Fibroblast of skin of left quadriceps (primary cell): ENCODE measurements around the gene APC2.
"Not testable (repeated sequence)": the region's sequence is repeated elsewhere in the genome, so short reads cannot be mapped to it uniquely, and the experiment has no call there.

Experiments used
- DNase-seq, 2 experiments: peaks; one replicate each; pipeline ENCODE4 v3.0.0-alpha.2; 2013; ENCODE audit warnings: low read depth in 2 of 2

The APC2 gene

DNA sequence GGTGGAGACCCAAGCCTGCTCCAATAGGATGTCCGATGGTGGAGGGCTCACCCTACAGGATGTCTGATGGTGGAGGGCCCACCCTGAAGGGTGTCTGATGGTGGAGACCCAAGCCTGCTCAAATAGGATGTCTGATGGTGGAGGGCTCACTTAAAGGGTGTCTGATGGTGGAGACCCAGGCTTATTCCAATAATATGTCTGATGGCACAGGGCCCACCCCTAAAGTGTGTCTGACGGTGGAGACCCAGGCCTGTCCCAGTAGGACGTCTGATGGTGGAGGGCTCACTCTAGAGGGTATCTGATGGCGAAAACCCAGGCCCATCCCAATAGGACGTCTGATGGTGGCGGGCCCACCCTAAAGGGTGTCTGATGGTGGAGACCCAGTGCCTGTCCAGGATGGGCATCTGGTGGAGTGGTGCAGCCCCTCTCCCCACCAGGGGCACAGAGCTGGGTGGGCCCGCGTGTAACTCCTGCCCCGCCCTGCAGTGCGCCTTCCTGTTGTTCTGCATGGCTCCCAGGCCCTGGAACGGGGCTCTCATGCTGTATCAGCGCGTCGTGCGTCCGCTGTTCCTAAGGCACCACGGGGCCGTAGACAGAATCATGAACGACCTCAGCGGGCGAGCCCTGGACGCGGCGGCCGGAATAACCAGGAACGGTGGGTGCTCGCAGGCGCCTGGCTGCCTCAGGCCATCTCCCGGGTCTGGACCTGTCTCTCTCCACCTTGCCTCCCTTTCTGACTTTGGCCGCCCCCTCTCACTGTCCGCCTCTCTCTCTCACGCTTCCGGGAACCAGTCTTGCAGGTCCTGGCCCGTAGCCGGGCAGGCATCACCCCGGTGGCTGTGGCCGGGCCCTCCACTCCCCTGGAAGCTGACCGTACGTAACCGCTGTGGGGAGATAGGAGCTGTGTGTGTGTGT, 46.1 kb downstream of the APC2 start:
- no peak for DNase-seq

DNA sequence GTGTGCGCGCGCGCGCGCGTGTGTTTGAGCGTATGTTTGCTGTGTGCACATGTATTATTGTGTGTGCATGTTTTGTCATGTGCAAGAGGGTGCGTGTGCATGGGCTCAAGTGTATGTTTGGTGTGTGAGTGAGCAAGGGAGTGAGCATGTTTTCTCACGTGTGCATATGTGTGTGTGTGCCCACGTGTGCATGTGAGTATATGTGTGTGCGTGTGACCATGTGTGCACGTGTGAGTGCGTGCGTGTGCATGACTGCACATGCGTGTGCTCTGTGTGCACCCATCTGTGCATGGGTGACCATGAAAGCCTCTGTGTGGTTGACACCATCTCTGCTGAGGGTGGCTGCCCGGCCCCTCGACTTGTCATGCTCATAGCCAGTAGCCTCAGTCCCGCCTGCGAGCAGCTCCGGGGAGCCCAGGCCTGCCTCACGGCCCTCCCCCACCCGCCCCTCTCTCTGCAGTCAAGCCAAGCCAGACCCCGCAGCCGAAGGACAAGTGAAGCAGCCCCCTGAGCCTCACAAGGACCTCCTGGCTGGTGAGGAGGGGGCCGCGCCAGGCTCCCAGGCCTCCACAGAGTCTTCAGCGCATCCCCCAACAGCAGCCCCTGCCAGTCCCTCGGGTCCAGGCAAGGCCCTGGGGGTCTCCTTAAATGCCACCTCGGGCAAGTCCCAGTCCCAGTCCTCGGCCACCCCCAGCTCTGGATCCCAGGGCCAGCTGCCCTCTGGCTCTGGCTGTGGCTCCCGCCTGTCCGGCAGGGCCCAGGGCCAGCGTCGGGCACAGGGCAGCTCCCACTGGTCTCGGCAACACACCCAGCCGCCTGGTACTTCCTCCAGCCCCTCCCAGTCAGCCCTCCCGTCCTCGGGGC, 47.0 kb downstream of the APC2 start:
- DNase-seq, result no peak

DNA sequence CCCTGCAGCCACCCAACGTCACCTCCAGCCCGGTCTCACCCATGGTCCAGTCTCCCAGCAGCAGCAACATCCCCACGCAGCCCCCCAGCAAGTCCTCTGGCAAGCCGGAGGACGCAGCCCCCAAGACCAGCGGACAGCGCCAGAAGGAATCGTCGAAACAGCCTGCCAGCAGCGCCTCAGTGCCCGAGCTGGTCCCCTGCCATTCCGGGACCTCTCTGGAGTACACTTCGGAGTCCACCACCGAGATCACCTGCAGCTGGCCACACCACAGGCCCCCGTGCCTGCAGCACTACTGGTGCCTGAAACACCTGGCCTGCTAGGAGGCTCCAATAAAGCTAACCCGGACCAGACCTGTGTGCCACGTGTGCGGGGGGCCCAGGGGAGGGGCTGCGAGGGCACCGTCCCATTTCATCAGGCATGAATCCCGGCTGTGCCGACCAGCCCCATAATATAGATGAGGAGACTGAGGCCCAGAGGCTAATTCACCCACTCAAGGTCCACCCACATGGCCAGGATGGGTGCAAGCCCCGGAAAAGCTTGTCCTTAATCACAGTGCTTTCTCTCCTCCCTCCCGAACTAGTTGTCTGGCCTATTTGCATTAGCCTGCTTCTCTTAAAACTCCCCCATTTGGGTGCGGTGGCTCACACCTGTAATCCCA, 47.8 kb downstream of the APC2 start:
- DNase-seq, result no peak

DNA sequence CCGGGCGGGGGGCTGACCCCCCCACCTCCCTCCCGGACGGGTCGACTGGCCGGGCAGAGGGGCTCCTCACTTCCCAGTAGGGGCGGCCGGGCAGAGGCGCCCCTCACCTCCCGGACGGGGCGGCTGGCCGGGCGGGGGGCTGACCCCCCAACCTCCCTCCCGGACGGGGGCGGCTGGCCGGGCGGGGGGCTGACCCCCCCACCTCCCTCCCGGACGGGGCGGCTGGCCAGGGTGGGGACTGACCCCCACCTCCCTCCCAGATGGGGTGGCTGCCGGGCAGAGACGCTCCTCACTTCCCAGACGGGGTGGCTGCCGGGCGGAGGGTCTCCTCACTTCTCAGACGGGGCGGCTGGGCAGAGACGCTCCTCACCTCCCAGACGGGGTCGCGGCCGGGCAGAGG, 49.3 kb downstream of the APC2 start:
- not testable (repeated sequence) for DNase-seq

DNA sequence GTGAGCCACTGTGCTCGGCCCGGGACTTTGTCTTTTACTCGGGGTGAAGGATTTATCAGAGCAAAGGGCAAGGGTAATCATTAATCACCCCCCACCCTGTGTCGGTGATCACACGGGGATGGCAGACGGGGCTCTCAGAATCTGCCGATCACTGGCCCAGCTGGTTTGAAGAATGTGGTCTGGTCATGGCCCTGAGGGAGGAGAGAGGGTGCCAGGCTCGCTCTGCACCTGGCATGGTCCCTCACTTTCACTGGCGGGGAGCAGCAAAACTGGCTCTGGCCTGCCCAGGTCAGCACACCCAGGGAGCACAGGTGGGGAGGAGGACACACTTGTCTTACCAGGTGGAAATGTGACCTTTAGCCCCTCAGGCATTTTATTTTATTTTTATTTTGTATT, 51.3 kb downstream of the APC2 start:
- DNase-seq, result no peak

DNA sequence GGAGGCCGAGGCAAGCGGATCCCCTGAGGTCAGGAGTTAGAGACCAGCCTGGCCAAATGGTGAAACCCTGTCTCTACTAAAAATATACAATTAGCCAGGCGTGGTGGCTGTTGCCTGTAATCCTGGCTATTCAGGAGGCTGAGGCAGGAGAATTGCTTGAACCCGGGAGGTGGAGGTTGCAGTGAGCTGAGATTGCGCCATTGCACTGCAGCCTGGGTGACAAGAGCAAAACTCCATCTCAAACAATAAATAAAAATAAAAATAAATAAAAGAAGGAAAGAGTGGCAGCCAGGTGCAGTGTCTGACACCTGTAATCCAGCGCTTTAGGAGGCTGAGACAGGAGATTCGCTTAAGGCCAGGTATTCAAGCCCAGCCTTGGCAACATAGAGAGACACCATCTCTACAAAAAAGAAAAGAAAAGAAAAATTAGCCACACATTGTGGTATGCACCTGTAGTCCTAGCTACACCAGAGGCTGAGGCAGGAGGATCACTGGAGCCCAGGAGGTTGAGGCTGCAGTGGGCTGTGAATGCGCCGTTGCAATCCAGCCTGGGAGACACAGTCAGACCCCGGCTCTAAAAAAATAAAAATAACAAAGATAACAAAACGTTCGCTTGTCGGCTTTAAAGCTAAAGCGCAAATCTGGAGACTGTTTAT, 52.6 kb downstream of the APC2 start:
- no peak for DNase-seq

DNA sequence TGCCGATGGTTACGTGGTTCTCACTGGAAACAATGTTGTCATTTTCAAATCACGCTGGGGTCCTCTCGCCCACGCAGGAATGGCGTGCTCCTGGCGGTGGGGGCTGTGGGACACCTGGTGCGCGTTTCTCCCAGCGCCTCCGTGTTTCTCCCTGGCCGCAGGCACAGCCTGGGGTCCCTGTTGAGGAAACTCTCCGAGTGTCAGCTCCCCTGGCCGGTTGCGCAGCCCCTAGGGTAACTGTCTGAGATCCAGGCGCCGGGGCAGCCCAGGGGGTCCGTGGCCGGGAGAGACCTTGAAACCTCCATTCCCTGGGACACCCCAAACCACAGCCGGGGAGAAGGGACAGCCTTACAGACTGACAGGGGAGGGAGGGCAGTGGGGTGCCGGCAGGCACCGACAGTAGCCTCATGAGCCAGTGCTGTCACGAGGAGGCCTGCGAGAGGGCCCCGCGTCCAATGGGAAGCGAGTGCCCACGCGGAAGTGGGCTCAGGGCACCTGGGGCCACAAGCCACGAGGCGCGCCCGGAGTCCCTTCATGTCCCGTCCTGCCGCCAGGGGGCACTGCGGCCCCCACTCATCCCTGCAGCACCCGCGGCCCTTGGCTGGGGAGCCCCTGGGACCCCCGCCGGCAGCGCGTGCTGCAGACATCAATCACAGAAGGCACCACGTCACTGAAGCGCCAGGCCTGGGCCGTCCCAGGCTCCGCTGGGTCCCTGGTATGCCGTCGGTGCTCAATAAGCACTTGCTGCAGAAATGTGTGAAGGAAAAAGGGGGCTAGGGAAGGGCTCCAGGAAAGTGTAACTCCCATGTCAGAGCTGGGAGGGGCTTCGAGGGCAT, 53.4 kb downstream of the APC2 start:
- DNase-seq, result no peak

DNA sequence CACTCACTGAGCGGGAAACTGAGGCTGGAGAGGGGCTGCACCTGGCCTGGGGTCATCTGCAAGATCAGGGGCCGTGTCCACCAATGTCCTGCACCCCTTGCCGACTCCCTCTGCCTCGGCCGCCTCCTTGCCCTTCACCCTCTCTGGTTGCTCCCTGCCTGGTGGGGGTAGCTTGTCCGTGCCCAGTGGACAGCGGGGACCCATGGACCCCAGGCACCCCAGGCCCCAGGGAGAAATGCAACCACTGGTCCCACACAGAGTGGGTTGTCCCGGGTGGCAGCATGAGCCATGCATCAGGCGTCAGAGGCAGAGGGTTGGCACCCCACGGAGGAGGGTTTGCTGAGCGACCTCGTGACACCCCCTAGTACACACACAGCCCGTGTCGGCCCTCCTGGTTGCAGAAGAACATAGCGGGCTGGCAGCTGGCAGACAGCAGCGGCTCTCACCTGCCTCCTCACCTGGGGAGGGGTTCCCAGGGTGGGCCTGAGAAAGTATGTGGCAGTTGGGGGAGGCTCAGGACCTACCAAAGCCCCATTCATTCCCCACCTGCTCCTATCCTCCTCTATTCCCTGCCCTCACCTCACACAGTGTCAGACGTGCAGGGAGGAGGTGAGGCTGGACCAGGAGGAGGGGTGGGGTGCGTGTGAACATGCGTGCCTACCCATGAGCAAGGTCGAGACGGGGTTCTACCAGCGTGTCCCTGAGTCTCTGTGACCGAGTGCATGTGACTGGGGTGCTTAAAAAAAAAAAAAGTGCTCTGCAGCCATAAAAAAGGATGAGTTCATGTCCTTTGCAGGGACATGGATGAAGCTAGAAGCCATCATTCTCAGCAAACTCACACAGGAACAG, 54.2 kb downstream of the APC2 start:
- DNase-seq, result no peak

DNA sequence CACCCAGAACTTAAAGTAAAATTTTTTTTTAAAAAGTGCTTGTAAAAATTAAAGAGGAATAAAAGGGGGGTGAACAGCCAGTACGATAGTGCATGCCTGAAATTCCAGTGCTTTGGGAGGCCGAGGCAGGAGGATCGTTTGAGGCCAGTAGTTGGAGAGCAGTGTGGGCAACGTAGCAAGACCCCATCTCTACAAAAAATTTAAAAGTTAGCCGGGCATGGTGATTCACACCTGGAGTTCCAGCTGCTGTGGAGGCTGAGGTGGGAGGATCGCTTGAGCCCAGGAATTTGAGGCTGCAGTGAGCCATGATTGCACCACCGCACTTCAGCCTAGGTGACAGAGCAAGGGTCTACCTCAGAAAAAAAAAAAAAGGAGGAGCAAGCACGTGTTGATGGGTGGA, 55.1 kb downstream of the APC2 start:
- DNase-seq, result no peak

DNA sequence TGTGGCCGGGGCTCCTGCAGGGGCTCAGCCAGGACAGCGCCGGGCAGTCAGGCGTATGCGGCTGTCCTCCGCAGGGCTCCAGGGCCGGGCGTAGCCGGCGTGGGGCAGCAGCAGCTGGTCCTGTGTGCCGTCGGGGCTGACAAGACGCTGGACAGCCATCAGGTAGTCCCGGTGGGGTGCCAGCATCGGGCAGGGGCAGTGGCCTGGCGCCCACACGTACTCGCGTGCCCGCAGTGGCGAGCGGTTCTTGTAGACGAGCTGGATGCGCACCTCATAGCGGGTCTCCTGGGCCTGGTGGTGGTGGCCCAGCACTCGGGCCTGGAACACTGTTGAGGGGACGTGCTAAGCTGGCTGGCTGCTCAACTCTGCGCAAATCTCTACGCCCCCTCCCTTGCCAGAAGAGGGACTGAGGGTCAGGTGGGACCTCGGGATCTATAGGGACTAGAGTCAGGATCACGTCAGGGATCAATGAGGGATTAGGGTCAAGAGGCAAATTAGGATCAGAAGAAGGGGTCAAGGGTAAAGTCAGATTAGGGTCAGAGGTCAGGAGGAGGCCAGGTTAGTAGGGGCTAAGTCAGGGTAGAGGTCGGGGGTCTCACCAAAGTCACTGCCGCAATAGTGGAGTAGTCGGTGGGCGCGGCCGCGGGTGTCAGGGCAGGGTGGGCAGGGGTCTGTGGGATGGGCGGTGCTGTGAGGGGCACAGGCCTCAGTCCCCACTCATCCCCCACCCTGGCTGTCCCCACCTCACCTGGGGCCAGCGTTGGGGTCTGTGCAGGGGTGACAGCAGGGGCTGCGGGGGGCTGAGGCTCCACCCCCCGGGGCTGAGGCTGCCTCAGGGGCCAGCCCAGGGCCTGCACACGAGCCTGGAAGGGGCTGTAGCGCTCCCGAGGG, 56.3 kb downstream of the APC2 start:
- DNase-seq, result no peak

DNA sequence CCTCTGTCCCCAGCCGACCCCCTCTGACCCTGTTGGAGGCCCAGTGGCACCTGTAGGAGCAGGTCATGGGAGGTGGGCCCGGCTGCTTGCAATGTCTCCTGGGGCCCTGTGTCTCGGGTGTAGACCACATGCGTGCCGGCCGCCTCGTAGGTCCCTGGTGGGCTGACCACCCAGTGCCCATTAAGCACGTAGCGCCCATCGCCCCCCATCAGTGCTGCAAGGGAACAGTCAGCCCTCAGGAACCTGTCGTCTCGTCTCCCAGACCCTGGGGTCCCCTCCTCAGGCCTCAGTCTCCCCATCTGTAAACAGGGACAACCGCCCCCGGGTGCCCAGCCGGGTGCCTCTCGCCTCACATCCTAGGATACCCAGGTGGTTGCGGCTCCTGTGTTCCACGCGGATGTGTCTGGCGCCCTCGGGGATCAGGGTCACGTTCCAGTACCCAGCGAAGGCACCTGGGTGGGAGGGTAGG, 57.3 kb downstream of the APC2 start:
- DNase-seq, result no peak

DNA sequence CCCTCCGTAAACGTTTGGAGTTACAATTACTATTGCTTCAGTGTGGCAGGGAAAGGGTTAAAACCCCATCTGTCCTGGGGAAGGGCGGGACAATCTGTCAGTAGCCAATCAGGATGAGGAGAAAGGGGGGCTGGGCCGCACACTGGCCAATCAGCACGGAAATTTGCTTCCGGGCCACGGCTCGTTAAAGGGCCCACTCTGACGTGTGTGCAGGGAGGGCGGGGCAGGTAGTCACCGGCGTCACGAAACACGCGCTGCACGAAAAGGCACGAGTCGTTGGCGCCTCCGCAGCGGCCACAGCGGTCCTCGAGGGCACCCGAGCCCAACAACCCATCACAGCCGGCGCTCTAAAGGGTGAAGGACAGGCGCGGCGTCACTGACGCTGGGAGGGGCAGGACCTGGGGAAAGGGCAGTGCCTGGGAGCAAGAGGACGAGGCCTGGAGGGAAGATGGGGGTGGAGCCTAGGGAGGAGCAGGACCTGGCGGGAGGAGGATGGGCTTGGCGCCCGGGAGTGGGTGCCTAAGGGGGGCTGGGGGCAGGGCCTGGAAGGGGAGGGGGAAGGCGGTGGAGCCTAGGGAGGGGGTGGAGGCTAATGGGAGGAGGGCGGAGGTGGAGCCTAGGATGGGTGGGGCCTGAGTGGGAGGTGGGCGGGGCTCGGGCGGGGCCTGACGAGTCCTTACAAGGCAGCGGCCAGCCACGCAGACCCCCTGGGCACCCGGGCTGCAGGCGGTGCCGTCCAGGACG, 58.0 kb downstream of the APC2 start:
- peak; percentile 92 to 93 for DNase-seq

DNA sequence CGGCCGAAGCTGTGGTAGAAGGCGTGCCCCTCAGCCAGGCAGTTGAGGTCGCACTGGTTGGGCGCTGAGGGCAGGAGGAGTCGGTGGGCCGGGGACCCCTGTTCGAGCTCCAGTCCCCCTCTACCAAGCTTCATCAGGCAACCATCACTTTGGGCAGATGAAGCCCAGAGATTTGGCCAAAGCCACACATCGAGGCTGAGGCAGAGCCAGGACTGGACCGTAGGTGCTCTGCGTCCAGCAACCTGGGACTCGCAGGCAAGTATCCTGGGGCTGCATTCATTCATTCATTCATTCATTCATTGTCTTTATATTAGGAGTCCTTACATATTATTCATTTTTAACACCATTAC, 58.6 kb downstream of the APC2 start:
- no peak for DNase-seq

DNA sequence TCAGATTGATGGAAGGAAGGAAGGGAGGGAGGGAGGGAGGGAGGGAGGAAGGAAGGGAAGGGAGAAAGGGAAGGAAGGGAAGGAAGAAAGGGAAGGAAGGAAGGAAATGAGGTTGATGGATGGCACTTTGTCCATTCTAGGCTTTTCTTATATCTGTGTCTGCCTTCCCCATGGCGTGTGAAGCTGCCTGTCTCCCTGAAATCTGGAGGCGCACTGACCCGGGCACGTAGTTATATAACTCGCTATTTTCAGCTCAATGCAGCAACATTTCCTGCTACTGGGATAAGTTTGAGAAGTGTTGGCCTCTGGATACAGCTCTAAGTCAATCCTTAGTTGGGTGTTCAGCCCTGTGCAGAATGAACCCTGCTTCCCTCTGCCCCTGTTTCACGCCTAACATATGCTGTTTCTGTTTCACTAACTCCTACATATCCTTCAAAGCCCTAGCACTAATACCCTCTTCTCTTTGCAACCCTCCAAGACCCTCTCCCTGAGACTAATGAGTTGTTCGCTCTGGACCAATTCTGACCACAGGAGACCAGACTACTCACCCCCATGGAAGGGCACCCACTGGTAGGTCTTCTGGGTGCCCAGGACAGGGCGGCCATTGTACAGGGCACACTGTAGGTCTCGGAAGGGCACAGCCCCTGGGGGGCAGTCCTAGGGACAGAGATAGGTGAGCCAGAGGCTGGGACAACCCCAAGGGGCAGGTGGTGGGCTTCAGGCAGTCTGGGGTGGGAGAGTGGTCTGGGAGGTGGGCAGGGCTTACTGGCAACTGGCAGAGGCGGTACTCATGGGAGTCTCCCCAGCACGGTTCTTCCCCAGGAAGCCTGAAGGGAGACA, 59.9 kb downstream of the APC2 start:
- DNase-seq, result no peak

DNA sequence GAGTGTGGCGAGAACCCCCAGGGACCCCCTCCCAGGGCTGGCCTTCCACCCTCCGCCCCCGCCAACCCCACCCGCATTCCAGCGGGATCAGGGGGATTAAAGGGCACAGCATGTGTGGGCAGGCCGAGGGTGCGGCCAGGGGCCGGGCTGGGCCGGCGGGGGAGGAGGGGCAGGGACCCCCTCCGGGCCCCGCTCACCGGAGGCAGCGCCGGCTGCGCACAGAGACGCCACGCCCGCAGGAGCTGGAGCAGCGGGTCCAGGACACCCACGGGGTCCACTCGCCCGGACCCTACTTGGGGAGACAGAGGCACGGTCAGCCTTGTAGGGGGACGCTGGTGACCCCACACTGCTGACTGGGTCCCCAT, 60.5 kb downstream of the APC2 start:
- DNase-seq, result no peak

DNA sequence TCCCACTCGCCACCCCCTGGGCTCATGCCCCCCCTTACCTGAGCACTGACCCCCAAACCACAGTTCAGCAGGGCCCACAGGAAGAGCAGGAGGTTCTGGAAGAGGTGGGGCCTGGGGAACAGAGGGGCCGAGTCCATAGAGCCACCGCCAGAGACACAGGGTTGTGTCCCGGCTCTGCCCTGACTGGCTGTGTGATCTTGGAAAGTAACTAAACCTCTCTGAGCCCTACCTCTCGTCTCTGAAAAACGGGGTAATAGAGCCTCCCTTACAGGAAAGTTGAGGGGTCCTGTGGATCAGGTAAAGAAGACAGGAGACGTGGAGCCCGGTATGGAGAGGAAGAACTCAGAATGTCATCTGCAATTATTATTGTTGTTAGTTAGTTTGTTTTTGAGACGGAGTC, 60.9 kb downstream of the APC2 start:
- DNase-seq, result no peak
